GM12878 (cell line): Measurements from ENCODE around the gene SHB.

Experiments used
- CTCF ChIP-seq, 3 experiments: IDR thresholded peaks in 2 of 3; conservative IDR thresholded peaks in 1 of 3; 2 replicates each; pipeline ENCODE4 v1.5.1; 2011; ENCODE audit warnings: low read depth in 3 of 3, low read length in 3 of 3, mild to moderate bottlenecking in 3 of 3, control low read depth in 2 of 3, moderate library complexity in 2 of 3, inconsistent platforms in 1 of 3, mixed read lengths in 1 of 3; ENCODE audit not compliant: control insufficient read depth in 2 of 3, insufficient read depth in 1 of 3; ENCODE audit errors: extremely low read depth in 1 of 3
- JUND ChIP-seq: IDR thresholded peaks from 2 replicates; pipeline ENCODE4 v1.6.1; 2012; ENCODE audit warnings: low read depth, mild to moderate bottlenecking, low read length, improper control_type of control experiment, moderate library complexity
- POLR2AphosphoS5 ChIP-seq: IDR thresholded peaks from 2 replicates; pipeline ENCODE4 v1.6.1; 2011; ENCODE audit warnings: mild to moderate bottlenecking, low read length, inconsistent platforms
- SP1 ChIP-seq: IDR thresholded peaks from one replicate; pipeline ENCODE4 v1.6.1; 2011; ENCODE audit warnings: low read depth, low read length

DNA sequence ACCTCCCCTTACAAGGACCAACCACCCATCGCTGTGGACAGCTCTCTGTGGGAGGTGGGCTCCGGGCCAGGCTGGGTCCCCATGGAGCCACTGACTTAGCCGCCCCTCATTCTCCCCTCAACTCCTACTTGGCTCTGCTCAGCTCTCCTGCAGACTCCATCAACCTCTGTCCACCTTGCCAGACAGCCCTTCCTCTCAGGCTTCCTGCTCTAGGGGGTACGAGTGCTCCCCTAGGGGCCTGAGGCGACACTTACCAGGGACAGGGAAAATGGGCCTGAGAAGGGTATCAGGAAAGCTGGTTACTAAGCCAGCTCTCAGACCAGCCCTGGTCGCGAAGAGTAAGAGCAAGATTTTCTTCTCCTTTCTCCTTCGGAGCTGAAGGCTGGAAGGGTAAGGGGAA lies 43.9 kb downstream of the SHB start:
- no peak for TF ChIP-seq SP1
- TF ChIP-seq JUND = no peak
- no peak for TF ChIP-seq CTCF (IDR thresholded peaks at IDR 0.05 in 2 of 3, conservative IDR thresholded peaks at IDR 0.05 in 1 of 3; ENCODE audit: control insufficient read depth in 2 of 3, extremely low read depth in 1 of 3, insufficient read depth in 1 of 3, low read depth in 3 of 3, low read length in 3 of 3)
- no peak for TF ChIP-seq POLR2AphosphoS5
